SK-N-SH treated with all-trans-retinoic acid at 6 μM for 48 hours (cell line): ENCODE measurements around the gene VPS41.

Experiments used
- BACH2 ChIP-seq: fragments of 250-450 bp; sonication (Bioruptor Pico); IDR thresholded peaks from 2 replicates; pipeline ENCODE4 v1.9.0; 2021; ENCODE audit warnings: mild to moderate bottlenecking, borderline replicate concordance
- ESRRG ChIP-seq: fragments of 250-450 bp; sonication (Bioruptor Pico); IDR thresholded peaks from 2 replicates; pipeline ENCODE4 v1.6.1; 2021; ENCODE audit warnings: mild to moderate bottlenecking
- ZFP30 ChIP-seq: fragments of 450-650 bp; formaldehyde crosslinking; IDR thresholded peaks from 2 replicates; pipeline ENCODE4 v1.5.0; 2022; ENCODE audit warnings: mild to moderate bottlenecking, moderate library complexity
- TF ChIP-seq, protein P1 (sequence below): fragments of 250-450 bp; sonication (Bioruptor Pico); IDR thresholded peaks from 2 replicates; pipeline ENCODE4 v1.5.1; 2020; ENCODE audit warnings: low read depth, mild to moderate bottlenecking, moderate library complexity

DNA sequence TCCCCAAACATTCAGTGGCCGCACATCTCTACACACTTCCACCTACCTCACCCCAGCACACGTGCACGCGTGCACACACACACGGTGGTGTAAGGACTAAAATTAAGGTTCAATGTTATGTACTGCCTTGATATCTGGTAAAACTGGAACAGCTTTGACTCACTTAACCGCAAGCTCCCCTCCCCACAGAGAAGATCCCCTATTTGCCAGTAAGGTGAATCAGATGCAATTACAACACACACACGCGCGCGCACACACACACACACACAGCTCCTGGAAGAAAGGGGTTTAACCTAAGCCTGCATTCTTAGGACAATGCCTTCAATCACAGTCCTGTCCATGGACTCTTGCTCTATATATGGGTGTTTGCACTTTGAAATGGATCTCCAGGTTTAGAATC lies 25.5 kb upstream of the VPS41 start:
- TF ChIP-seq BACH2 (CRISPR knock-in tag), result no peak
- no peak for TF ChIP-seq ZFP30 (CRISPR knock-in tag)
- no peak for TF ChIP-seq ESRRG (CRISPR knock-in tag)
- TF ChIP-seq, protein P1, sequence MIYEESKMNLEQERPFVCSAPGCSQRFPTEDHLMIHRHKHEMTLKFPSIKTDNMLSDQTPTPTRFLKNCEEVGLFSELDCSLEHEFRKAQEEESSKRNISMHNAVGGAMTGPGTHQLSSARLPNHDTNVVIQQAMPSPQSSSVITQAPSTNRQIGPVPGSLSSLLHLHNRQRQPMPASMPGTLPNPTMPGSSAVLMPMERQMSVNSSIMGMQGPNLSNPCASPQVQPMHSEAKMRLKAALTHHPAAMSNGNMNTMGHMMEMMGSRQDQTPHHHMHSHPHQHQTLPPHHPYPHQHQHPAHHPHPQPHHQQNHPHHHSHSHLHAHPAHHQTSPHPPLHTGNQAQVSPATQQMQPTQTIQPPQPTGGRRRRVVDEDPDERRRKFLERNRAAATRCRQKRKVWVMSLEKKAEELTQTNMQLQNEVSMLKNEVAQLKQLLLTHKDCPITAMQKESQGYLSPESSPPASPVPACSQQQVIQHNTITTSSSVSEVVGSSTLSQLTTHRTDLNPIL (CRISPR knock-in tag), result no peak
